ENCODE data around the gene ADCY9. TPM values are rescaled to one million over a fixed set of nuclear protein-coding genes. Genes with fewer than 3 reads are reported as not detected.

ADCY9 gene
- total RNA-seq, 5 donors from 2014 or later (not counting 1 experiment from before 2014, with no cell fraction given): 7.9 to 15.7 (median 11.6) TPM

DNA sequence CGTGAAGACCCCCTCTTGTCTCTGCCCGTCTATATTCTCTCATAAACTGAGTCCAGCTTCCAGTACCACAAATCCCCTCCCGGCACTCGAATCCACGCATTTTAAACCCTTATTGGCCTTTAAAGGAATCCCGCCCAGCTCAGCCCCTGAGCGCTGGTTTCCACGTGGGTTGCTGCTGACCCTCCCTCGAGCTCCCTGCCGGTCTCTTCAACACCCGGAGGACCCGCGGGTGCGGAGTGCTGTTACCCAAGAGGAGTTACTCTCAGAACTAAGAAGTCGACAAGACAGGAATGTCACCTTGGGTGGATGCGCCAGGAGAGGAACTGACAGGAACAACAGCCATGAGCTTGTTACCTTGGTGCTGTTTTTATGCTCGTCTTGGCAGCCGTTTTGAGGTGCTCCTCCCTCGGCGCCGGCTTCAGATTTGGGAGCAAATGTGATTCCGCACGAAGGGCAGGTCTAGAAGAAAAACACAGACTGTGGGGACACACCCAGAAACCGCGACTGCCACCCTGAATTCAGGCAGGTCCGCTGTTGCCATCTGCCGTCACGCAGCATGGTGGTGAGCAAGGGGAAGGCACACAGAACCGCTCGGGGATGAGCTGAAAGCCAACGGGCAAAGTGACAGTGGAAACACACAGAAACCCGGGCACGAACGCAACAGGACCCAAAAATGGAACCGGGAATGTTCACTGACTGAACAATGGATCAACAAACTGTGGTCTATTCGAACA is 123.0 kb downstream of the ADCY9 start:
- Mint-ChIP-seq H3K4me3 (no peak overlapping the region), H3K27me3 (no peaks in the 10 kb centered on the region), H3K36me3 (no peaks in the 10 kb centered on the region), H3K9me3 (no peaks in the 10 kb centered on the region), H3K27ac (no peak overlapping the region), H3K4me1 (no peaks in the 10 kb centered on the region)
- DNase-seq (no peak), ATAC-seq (replicated peaks in 1 of 4) (no peak)
- Histone ChIP-seq H3K27ac (ENCODE audit: low read length) (no peak overlapping the region), H3K36me3 (ENCODE audit: control insufficient read depth in 2 of 2, extremely low read depth in 1 of 2, insufficient read depth in 1 of 2, low read length in 1 of 2) (no peaks in the 10 kb centered on the region), H3K4me3 (ENCODE audit: control insufficient read depth in 1 of 2, extremely low read depth in 1 of 2, low read length in 1 of 2) (no peak overlapping the region), H3K9me3 (no peaks in the 10 kb centered on the region), H3K27me3 (replicated peaks in 1 of 2; ENCODE audit: control insufficient read depth in 2 of 2, extremely low read depth in 1 of 2, insufficient read depth in 2 of 2, low read length in 1 of 2) (no peaks in the 10 kb centered on the region), H3K4me1 (ENCODE audit: control insufficient read depth in 1 of 2, extremely low read depth in 1 of 2, insufficient read depth in 2 of 2, low read length in 2 of 2) (no peaks in the 10 kb centered on the region)
- 96% methylated on average over 31 of the region's 36 CpGs for WGBS (ENCODE audit: insufficient coverage)
- ChIA-PET CTCF (no interaction called here), POLR2A (no interaction called here)

DNA sequence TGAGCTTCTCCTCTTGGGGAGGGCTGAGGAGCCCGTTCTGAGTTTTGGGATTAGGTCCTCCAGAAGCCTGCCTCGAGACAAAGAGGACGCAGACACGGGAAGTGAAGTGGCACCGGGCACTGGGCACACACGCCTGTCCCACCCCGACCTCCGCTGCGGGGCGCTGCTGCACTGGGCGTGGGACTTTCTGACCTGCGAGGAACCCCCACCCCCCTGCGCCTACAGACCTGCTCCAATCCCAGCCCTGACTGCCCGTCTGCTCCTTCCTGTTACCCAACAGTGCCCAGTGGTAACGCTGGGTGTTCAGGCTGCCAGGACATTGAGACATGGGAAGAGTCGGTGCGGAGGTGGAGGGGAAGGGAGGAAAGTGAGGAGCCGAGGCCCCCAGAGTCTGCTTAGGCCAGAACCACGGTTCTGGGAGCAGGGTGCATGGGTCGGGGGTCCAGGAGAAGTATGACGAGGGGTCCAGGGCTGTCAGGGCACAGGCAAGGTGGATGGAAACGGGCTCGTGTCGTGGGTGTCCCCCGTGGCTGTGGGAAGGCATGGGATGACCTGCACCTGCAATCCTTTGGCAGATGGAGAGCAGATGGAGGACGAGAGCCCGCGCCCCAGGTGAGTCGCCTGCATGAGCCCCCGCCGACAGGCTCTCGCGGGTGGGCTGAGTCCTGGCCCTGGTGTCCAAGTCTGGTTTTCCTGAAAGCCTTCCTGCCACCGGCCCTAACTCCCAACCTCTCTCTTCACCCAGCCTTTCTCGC is 123.8 kb downstream of the ADCY9 start:
- no peaks in the 10 kb centered on the region for H3K4me1 ChIP-seq (ENCODE audit: control insufficient read depth in 1 of 2, extremely low read depth in 1 of 2, insufficient read depth in 2 of 2, low read length in 2 of 2)
- no peaks in the 10 kb centered on the region for H3K27me3 Mint-ChIP-seq
- H3K36me3 ChIP-seq (ENCODE audit: control insufficient read depth in 2 of 2, extremely low read depth in 1 of 2, insufficient read depth in 1 of 2, low read length in 1 of 2): peaks cover 0 to 4% of the 10 kb centered on the region in 2 donors
- no peaks in the 10 kb centered on the region for H3K27me3 ChIP-seq (replicated peaks in 1 of 2; ENCODE audit: control insufficient read depth in 2 of 2, extremely low read depth in 1 of 2, insufficient read depth in 2 of 2, low read length in 1 of 2)
- no peaks in the 10 kb centered on the region for H3K9me3 Mint-ChIP-seq
- 90% methylated on average over 24 of the region's 35 CpGs for WGBS (ENCODE audit: insufficient coverage)
- H3K4me3 ChIP-seq (ENCODE audit: control insufficient read depth in 1 of 2, extremely low read depth in 1 of 2, low read length in 1 of 2): no peak overlapping the region
- no peaks in the 10 kb centered on the region for H3K4me1 Mint-ChIP-seq
- ChIA-PET POLR2A (no interaction called here), CTCF (no interaction called here)
- no peak overlapping the region for H3K27ac ChIP-seq (ENCODE audit: low read length)
- ATAC-seq (replicated peaks in 1 of 4) (no peak), DNase-seq (peak in 1 of 35 experiments; percentile 5)
- no peaks in the 10 kb centered on the region for H3K9me3 ChIP-seq
- H3K4me3 Mint-ChIP-seq: no peak overlapping the region
- no peak overlapping the region for H3K27ac Mint-ChIP-seq
- peaks cover 3% of the 10 kb centered on the region for H3K36me3 Mint-ChIP-seq

DNA sequence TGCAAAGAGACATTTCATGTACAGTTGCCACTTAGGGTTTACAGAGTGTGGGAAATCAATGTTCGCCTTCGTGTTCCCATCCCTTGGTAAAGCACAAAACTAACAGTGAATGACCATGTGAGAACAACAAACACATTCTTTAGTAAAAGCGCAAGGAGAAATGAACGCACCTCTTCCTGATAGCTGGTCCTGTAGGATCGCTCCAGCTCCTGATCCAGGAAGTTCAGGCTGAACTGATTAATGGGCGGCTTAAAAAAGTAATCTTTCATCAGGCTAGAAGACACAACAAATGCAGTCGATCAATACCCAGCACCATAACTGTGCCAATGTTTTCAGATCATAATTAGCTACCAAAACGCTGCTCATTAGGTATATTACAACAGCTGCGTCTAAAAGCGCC is 127.4 kb downstream of the ADCY9 start:
- H3K27ac Mint-ChIP-seq: no peak overlapping the region
- CTCF ChIA-PET: interaction anchor here in 1 of 2 donors (1.2 kb wide), 1 partner anchor 44 kb away, joined by 3 read pairs; no protein-coding TSS in a partner anchor
- H3K36me3 Mint-ChIP-seq: peaks cover 3% of the 10 kb centered on the region
- H3K4me1 ChIP-seq (ENCODE audit: control insufficient read depth in 1 of 2, extremely low read depth in 1 of 2, insufficient read depth in 2 of 2, low read length in 2 of 2): no peaks in the 10 kb centered on the region
- DNase-seq (no peak), ATAC-seq (replicated peaks in 1 of 4) (no peak)
- H3K4me3 ChIP-seq (ENCODE audit: control insufficient read depth in 1 of 2, extremely low read depth in 1 of 2, low read length in 1 of 2): no peak overlapping the region
- no peaks in the 10 kb centered on the region for H3K27me3 ChIP-seq (replicated peaks in 1 of 2; ENCODE audit: control insufficient read depth in 2 of 2, extremely low read depth in 1 of 2, insufficient read depth in 2 of 2, low read length in 1 of 2)
- WGBS (ENCODE audit: insufficient coverage): 92% methylated on average over 8 of the region's 10 CpGs
- POLR2A ChIA-PET: no interaction called here
- H3K4me1 Mint-ChIP-seq: no peaks in the 10 kb centered on the region
- no peaks in the 10 kb centered on the region for H3K27me3 Mint-ChIP-seq
- H3K9me3 Mint-ChIP-seq: no peaks in the 10 kb centered on the region
- H3K36me3 ChIP-seq (ENCODE audit: control insufficient read depth in 2 of 2, extremely low read depth in 1 of 2, insufficient read depth in 1 of 2, low read length in 1 of 2): peaks cover 0 to 4% of the 10 kb centered on the region in 2 donors
- no peaks in the 10 kb centered on the region for H3K9me3 ChIP-seq
- H3K27ac ChIP-seq (ENCODE audit: low read length): no peak overlapping the region
- no peak overlapping the region for H3K4me3 Mint-ChIP-seq

- peaks cover 4 to 5% (median 4%) of the 10 kb centered on the region in 3 donors for H3K4me1 Mint-ChIP-seq
- H3K36me3 Mint-ChIP-seq: peaks cover 3% of the 10 kb centered on the region
- Histone ChIP-seq H3K27ac (ENCODE audit: low read length) (no peak overlapping the region), H3K36me3 (ENCODE audit: control insufficient read depth in 2 of 2, extremely low read depth in 1 of 2, insufficient read depth in 1 of 2, low read length in 1 of 2) (peaks cover 0 to 4% of the 10 kb centered on the region in 2 donors), H3K4me1 (ENCODE audit: control insufficient read depth in 1 of 2, extremely low read depth in 1 of 2, insufficient read depth in 2 of 2, low read length in 2 of 2) (peaks cover 0 to 5% of the 10 kb centered on the region in 2 experiments), H3K4me3 (ENCODE audit: control insufficient read depth in 1 of 2, extremely low read depth in 1 of 2, low read length in 1 of 2) (no peak overlapping the region), H3K27me3 (replicated peaks in 1 of 2; ENCODE audit: control insufficient read depth in 2 of 2, extremely low read depth in 1 of 2, insufficient read depth in 2 of 2, low read length in 1 of 2) (no peaks in the 10 kb centered on the region), H3K9me3 (no peaks in the 10 kb centered on the region)
- H3K27me3 Mint-ChIP-seq: no peaks in the 10 kb centered on the region
- 81% methylated on average over 8 of the region's 9 CpGs for WGBS (ENCODE audit: insufficient coverage)
- ChIA-PET CTCF (no interaction called here), POLR2A (no interaction called here)
- H3K9me3 Mint-ChIP-seq: no peaks in the 10 kb centered on the region
- H3K27ac Mint-ChIP-seq: no peak overlapping the region
- no peak for ATAC-seq (replicated peaks in 1 of 4)
- no peak overlapping the region for H3K4me3 Mint-ChIP-seq
- DNase-seq: no peak
These were observed 128.2 kb downstream of the ADCY9 start for GRCh38 chr16:3988011-3988410.

- H3K27me3 ChIP-seq (replicated peaks in 1 of 2; ENCODE audit: control insufficient read depth in 2 of 2, extremely low read depth in 1 of 2, insufficient read depth in 2 of 2, low read length in 1 of 2): no peaks in the 10 kb centered on the region
- no peak overlapping the region for H3K27ac ChIP-seq (ENCODE audit: low read length)
- Mint-ChIP-seq H3K4me1 (peaks cover 7 to 9% (median 7%) of the 10 kb centered on the region in 3 donors), H3K4me3 (no peak overlapping the region), H3K27ac (no peak overlapping the region), H3K27me3 (no peaks in the 10 kb centered on the region), H3K9me3 (no peaks in the 10 kb centered on the region), H3K36me3 (peaks cover 6% of the 10 kb centered on the region)
- DNase-seq (no peak), ATAC-seq (replicated peaks in 1 of 4) (no peak)
- H3K4me3 ChIP-seq (ENCODE audit: control insufficient read depth in 1 of 2, extremely low read depth in 1 of 2, low read length in 1 of 2): no peak overlapping the region
- ChIA-PET POLR2A (interaction anchor here in 1 of 2 donors (0.5 kb wide), 1 partner anchor 24 kb away, joined by 3 read pairs; no protein-coding TSS in a partner anchor), CTCF (no interaction called here)
- no peaks in the 10 kb centered on the region for H3K9me3 ChIP-seq
- 94% methylated on average over 12 of the region's 13 CpGs for WGBS (ENCODE audit: insufficient coverage)
- peaks cover 0 to 4% of the 10 kb centered on the region in 2 donors for H3K36me3 ChIP-seq (ENCODE audit: control insufficient read depth in 2 of 2, extremely low read depth in 1 of 2, insufficient read depth in 1 of 2, low read length in 1 of 2)
- H3K4me1 ChIP-seq (ENCODE audit: control insufficient read depth in 1 of 2, extremely low read depth in 1 of 2, insufficient read depth in 2 of 2, low read length in 2 of 2): peaks cover 0 to 8% of the 10 kb centered on the region in 2 experiments
These were observed 129.0 kb downstream of the ADCY9 start for GRCh38 chr16:3987231-3987630.

GRCh38 chr16:3986235-3986544 is 130.1 kb downstream of the ADCY9 start:
- peaks cover 0 to 4% of the 10 kb centered on the region in 2 donors for H3K36me3 ChIP-seq (ENCODE audit: control insufficient read depth in 2 of 2, extremely low read depth in 1 of 2, insufficient read depth in 1 of 2, low read length in 1 of 2)
- peaks cover 6% of the 10 kb centered on the region for H3K36me3 Mint-ChIP-seq
- H3K4me1 Mint-ChIP-seq: peaks cover 7 to 9% (median 7%) of the 10 kb centered on the region in 3 donors
- H3K9me3 Mint-ChIP-seq: no peaks in the 10 kb centered on the region
- H3K27me3 Mint-ChIP-seq: no peaks in the 10 kb centered on the region
- no peak overlapping the region for H3K4me3 ChIP-seq (ENCODE audit: control insufficient read depth in 1 of 2, extremely low read depth in 1 of 2, low read length in 1 of 2)
- ChIA-PET POLR2A (no interaction called here), CTCF (no interaction called here)
- ATAC-seq (replicated peaks in 1 of 4) (no peak), DNase-seq (no peak)
- H3K4me1 ChIP-seq (ENCODE audit: control insufficient read depth in 1 of 2, extremely low read depth in 1 of 2, insufficient read depth in 2 of 2, low read length in 2 of 2): peaks cover 0 to 8% of the 10 kb centered on the region in 2 experiments
- 93% methylated on average over 13 of the region's 13 CpGs for WGBS (ENCODE audit: insufficient coverage)
- H3K27ac Mint-ChIP-seq: no peak overlapping the region
- no peaks in the 10 kb centered on the region for H3K9me3 ChIP-seq
- H3K27me3 ChIP-seq (replicated peaks in 1 of 2; ENCODE audit: control insufficient read depth in 2 of 2, extremely low read depth in 1 of 2, insufficient read depth in 2 of 2, low read length in 1 of 2): no peaks in the 10 kb centered on the region
- H3K4me3 Mint-ChIP-seq: no peak overlapping the region
- H3K27ac ChIP-seq (ENCODE audit: low read length): no peak overlapping the region

All from T-cell (primary cell).